ENCODE measurements around the gene CFAP68. TPM values are rescaled to one million over a fixed set of nuclear protein-coding genes. Genes with fewer than 3 reads are reported as not detected.
A peak's percentile ranks its signal among the peaks of the same experiment; 100 is the strongest.

The CFAP68 gene
- total and polyA plus RNA-seq, 2 of the 13 experiments (the other 11 are each of a cell fraction or from before 2014, with no cell fraction given) = 22.2 to 25.6 TPM

- TF ChIP-seq SMAD3 (CRISPR knock-in tag; IDR thresholded peaks at IDR 0.05) (peak; percentile 69; the same call in 1 of the 2 replicates), NCOA1 (CRISPR knock-in tag; IDR thresholded peaks at IDR 0.05) (0 out of 2 replicates have a peak, but pooled peaks have one; percentile 41), MLLT10 (CRISPR knock-in tag; IDR thresholded peaks at IDR 0.05) (no peak), PRDM4 (CRISPR knock-in tag; IDR thresholded peaks at IDR 0.05; ENCODE audit: borderline replicate concordance) (peak; percentile 33; the same call in 1 of the 2 replicates), SKI (IDR thresholded peaks at IDR 0.05; ENCODE audit: partially characterized antibody) (peak; percentile 47), POLR2A (IDR thresholded peaks at IDR 0.05; ENCODE audit: insufficient read depth in 1 of 2, low read depth in 2 of 2, low read length in 2 of 2) (peak; percentile 67 to 84), KDM3A (CRISPR knock-in tag; IDR thresholded peaks at IDR 0.05; ENCODE audit: low read depth) (peak; percentile 70; the same call in 1 of the 2 replicates), ZNF691 (CRISPR knock-in tag; IDR thresholded peaks at IDR 0.05; ENCODE audit: borderline replicate concordance, low read depth) (peak; percentile 13; the same call in 1 of the 2 replicates), ZBTB43 (CRISPR knock-in tag; conservative IDR thresholded peaks at IDR 0.05) (peak; percentile 71; the same call in 1 of the 2 replicates), ZNF12 (CRISPR knock-in tag; IDR thresholded peaks at IDR 0.05) (0 out of 2 replicates have a peak, but pooled peaks have one; percentile 29), MZF1 (CRISPR knock-in tag; IDR thresholded peaks at IDR 0.05; ENCODE audit: borderline replicate concordance) (0 out of 2 replicates have a peak, but pooled peaks have one; percentile 44), CTCF (CRISPR knock-in tag; IDR thresholded peaks at IDR 0.05) (no peak), ZNF451 (CRISPR knock-in tag; IDR thresholded peaks at IDR 0.05) (no peak), ZNF574 (CRISPR knock-in tag; IDR thresholded peaks at IDR 0.05) (peak; percentile 76), ZNF264 (CRISPR knock-in tag; IDR thresholded peaks at IDR 0.05) (0 out of 2 replicates have a peak, but pooled peaks have one; percentile 31), ZNF143 (CRISPR knock-in tag; IDR thresholded peaks at IDR 0.05) (peak; percentile 79), ZNF280B (CRISPR knock-in tag; IDR thresholded peaks at IDR 0.05; ENCODE audit: borderline replicate concordance) (peak; percentile 43; the same call in 1 of the 2 replicates)
These were observed 47.4 kb downstream of the CFAP68 start (continued) for GRCh38 chr11:111926505-111927391.
